Peyer's patch (tissue), 4 donors: ENCODE measurements around the gene TRIO.

ENCODE experiments used
- POLR2A ChIP-seq, 2 donors: fragments of 450-650 bp; IDR thresholded peaks; one replicate each; pipeline ENCODE4 v1.5.1; 2017; ENCODE audit warnings: antibody characterized with exemption in 2 of 2, mild to moderate bottlenecking in 2 of 2, moderate library complexity in 2 of 2
- TF ChIP-seq, protein P1 (sequence below), 6 experiments: fragments of 450-650 bp in 4 of 6; fragments of 200-600 bp in 2 of 6; sonication (generic) in 1 of 6; IDR thresholded peaks; one replicate each; pipeline ENCODE4 v1.5.1; 2017 to 2019; ENCODE audit warnings: antibody characterized with exemption in 6 of 6, mild to moderate bottlenecking in 3 of 6, moderate library complexity in 1 of 6

DNA sequence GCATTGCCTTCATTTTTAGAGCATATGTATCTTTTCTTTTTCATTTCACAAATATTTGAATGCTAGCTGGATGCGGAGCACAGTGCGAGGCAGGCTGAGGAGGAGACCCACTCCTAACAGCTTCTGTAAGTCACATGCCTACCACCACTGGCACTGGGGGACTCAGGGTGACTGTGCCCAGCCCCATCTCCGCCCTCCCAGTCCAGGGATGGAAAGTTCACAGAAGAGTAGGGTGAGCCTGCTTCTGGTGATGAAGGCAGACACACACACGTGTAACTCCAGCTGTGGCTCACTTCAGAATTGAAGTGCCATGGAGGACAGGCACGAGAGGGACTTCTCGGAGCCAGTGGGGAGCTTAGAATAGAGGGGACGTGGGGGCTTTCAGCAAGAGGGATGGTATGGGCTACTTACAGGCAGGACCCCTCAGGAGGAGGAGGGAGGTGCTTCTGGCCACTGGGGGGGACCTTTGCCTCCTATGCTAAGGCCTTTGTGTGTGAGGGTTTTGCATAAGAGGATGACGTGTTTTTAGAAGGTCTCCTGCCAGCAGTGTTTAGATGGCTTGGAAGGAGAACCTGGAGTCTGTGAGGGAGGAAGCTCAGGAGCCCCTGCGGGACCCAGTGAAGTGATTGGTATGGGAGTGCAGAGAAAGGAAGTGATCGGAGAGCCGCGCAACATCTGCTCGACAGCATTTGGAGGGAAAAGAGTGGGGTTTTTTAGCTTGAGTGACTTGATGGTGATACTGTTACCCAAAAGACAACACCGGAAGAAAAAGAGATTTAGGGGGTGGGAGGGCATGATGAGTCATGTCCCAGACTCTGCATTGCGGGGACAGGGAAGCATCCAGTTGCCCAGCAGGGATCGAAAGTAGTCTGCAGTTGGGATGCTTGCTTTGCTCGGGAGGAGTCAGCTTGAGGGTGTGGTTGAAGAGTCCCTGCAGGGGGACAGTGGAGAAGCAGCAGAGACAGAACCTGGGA is 274.9 kb downstream of the TRIO start:
- no peak for TF ChIP-seq POLR2A (IDR thresholded peaks at IDR 0.05)
- TF ChIP-seq, protein P1, sequence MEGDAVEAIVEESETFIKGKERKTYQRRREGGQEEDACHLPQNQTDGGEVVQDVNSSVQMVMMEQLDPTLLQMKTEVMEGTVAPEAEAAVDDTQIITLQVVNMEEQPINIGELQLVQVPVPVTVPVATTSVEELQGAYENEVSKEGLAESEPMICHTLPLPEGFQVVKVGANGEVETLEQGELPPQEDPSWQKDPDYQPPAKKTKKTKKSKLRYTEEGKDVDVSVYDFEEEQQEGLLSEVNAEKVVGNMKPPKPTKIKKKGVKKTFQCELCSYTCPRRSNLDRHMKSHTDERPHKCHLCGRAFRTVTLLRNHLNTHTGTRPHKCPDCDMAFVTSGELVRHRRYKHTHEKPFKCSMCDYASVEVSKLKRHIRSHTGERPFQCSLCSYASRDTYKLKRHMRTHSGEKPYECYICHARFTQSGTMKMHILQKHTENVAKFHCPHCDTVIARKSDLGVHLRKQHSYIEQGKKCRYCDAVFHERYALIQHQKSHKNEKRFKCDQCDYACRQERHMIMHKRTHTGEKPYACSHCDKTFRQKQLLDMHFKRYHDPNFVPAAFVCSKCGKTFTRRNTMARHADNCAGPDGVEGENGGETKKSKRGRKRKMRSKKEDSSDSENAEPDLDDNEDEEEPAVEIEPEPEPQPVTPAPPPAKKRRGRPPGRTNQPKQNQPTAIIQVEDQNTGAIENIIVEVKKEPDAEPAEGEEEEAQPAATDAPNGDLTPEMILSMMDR (IDR thresholded peaks at IDR 0.05), result no peak
